Thyroid gland (tissue), 4 donors: ENCODE data around the gene GOLGA6L24.
"Not testable (repeated sequence)": the region's sequence is repeated elsewhere in the genome, so short reads cannot be mapped to it uniquely, and the experiment has no call there.

Experiments
- POLR2A ChIP-seq, 2 donors: fragments of 450-650 bp; IDR thresholded peaks; one replicate each; pipeline ENCODE4 v1.6.1; 2017; ENCODE audit warnings: antibody characterized with exemption in 2 of 2, mild to moderate bottlenecking in 2 of 2, moderate library complexity in 1 of 2
- TF ChIP-seq, protein P1 (sequence below), 6 experiments: fragments of 200-600 bp in 3 of 6; fragments of 450-650 bp in 3 of 6; sonication (generic) in 3 of 6; IDR thresholded peaks; one replicate each; pipeline ENCODE4 v1.5.1; 2016 to 2019; ENCODE audit warnings: antibody characterized with exemption in 6 of 6, mild to moderate bottlenecking in 2 of 6, inconsistent platforms in 1 of 6, moderate library complexity in 1 of 6

DNA sequence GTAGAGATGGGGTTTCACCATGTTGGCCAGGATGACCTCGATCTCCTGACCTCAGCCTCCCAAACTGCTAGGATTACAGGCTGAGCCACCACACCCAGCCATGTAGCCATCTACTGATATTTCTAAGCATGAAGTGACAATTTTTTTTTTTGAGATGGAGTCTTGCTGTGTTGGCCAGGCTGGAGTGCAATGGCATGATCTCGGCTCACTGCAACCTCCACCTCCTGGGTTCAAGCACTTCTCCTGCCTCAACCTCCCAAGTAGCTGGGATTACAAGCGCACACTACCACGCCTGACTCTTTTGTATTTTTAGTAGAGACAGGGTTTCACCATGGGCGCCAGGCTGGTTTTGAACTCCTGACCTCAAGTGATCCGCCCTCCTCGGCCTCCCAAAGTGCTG lies 40.9 kb downstream of the GOLGA6L24 start:
- TF ChIP-seq, protein P1, sequence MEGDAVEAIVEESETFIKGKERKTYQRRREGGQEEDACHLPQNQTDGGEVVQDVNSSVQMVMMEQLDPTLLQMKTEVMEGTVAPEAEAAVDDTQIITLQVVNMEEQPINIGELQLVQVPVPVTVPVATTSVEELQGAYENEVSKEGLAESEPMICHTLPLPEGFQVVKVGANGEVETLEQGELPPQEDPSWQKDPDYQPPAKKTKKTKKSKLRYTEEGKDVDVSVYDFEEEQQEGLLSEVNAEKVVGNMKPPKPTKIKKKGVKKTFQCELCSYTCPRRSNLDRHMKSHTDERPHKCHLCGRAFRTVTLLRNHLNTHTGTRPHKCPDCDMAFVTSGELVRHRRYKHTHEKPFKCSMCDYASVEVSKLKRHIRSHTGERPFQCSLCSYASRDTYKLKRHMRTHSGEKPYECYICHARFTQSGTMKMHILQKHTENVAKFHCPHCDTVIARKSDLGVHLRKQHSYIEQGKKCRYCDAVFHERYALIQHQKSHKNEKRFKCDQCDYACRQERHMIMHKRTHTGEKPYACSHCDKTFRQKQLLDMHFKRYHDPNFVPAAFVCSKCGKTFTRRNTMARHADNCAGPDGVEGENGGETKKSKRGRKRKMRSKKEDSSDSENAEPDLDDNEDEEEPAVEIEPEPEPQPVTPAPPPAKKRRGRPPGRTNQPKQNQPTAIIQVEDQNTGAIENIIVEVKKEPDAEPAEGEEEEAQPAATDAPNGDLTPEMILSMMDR (IDR thresholded peaks at IDR 0.05), result not testable (repeated sequence)
- not testable (repeated sequence) for TF ChIP-seq POLR2A (IDR thresholded peaks at IDR 0.05)
